GM19238 (cell line): Measurements from ENCODE around the gene MUC5AC.
"Not testable (repeated sequence)": the region's sequence is repeated elsewhere in the genome, so short reads cannot be mapped to it uniquely, and the experiment has no call there.

ENCODE experiments used
- DNase-seq: peaks from one replicate; pipeline ENCODE4 v3.0.0; 2011; ENCODE audit warnings: low spot score; ENCODE audit not compliant: insufficient read length

MUC5AC gene

GRCh38 chr11:1177020-1177770 is 19.4 kb downstream of the MUC5AC start:
- DNase-seq, result no peak

GRCh38 chr11:1177771-1178090 is 20.0 kb downstream of the MUC5AC start:
- DNase-seq, result no peak

GRCh38 chr11:1178201-1178885 is 20.6 kb downstream of the MUC5AC start:
- DNase-seq, result no peak

GRCh38 chr11:1178906-1179305 is 21.2 kb downstream of the MUC5AC start:
- DNase-seq, result no peak

- DNase-seq, result no peak
Observed at GRCh38 chr11:1179641-1180040, 21.9 kb downstream of the MUC5AC start.

GRCh38 chr11:1180171-1180570 is 22.4 kb downstream of the MUC5AC start:
- DNase-seq, result no peak

GRCh38 chr11:1180947-1181391 is 23.2 kb downstream of the MUC5AC start:
- DNase-seq, result no peak

GRCh38 chr11:1181420-1181819 is 23.7 kb downstream of the MUC5AC start:
- DNase-seq, result no peak

GRCh38 chr11:1181853-1182535 is 24.2 kb downstream of the MUC5AC start:
- DNase-seq, result no peak

GRCh38 chr11:1184139-1184538 is 26.4 kb downstream of the MUC5AC start:
- DNase-seq, result not testable (repeated sequence)

- DNase-seq, result not testable (repeated sequence)
Observed at GRCh38 chr11:1188451-1189130, 30.8 kb downstream of the MUC5AC start.

- DNase-seq, result not testable (repeated sequence)
Observed at GRCh38 chr11:1189816-1190215, 32.1 kb downstream of the MUC5AC start.

GRCh38 chr11:1191786-1192470 is 34.2 kb downstream of the MUC5AC start:
- not testable (repeated sequence) for DNase-seq

GRCh38 chr11:1192741-1193325 is 35.1 kb downstream of the MUC5AC start:
- DNase-seq, result no peak

GRCh38 chr11:1193326-1194230 is 35.8 kb downstream of the MUC5AC start:
- no peak for DNase-seq

GRCh38 chr11:1194231-1194976 is 36.7 kb downstream of the MUC5AC start:
- no peak for DNase-seq

- DNase-seq, result no peak
Observed at GRCh38 chr11:1194977-1195681, 37.4 kb downstream of the MUC5AC start.
